ENCODE results near the gene EREG.

GRCh38 chr4:74353858-74354257 lies 11.1 kb upstream of the EREG start:
- TF ChIP-seq CBX8 (IDR thresholded peaks at IDR 0.05) (no peak), MAFK (IDR thresholded peaks at IDR 0.05; ENCODE audit: partially characterized antibody) (no peak), CTCF (IDR thresholded peaks at IDR 0.05) (no peak), KDM5A (IDR thresholded peaks at IDR 0.05) (no peak), BHLHE40 (IDR thresholded peaks at IDR 0.05; ENCODE audit: low read depth, low read length) (no peak), NR3C1 (IDR thresholded peaks at IDR 0.05) (no peak)

Data from A549 (cell line).